ENCODE data around the gene PHTF1.

DNA sequence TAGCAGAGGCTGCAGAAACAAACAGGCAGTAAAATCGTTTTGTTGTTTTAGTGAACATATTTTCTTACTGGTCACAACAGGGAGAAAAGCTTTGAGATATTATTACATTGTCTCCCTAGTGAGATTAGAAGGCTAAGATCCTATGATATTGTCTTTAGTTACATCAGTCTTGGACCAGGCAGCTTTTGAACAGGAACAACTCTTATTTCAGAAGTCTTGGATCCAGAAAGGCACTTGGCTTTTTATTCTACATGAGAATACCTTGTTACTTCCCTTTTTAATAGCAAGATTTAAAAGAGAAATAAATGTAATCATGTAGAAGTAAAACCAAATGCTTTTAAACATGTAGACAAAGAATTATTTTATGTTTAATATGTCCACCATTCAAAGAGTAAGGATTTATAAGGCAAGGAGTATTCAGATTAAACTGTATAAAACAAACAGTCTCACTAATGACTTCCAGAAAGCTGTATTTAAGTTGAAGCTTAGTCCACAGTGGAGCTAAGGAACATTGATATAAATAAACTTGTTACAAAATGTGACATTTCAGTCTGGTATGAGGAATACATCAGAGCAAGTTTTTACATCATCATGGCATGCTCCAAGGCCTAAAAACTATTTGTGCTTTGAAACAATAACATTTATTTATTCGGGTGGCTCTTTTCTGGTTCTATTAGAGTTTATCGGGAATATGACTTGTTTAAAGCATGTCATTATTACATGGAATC, 72.2 kb downstream of the PHTF1 start:
- TF ChIP-seq, protein P1, sequence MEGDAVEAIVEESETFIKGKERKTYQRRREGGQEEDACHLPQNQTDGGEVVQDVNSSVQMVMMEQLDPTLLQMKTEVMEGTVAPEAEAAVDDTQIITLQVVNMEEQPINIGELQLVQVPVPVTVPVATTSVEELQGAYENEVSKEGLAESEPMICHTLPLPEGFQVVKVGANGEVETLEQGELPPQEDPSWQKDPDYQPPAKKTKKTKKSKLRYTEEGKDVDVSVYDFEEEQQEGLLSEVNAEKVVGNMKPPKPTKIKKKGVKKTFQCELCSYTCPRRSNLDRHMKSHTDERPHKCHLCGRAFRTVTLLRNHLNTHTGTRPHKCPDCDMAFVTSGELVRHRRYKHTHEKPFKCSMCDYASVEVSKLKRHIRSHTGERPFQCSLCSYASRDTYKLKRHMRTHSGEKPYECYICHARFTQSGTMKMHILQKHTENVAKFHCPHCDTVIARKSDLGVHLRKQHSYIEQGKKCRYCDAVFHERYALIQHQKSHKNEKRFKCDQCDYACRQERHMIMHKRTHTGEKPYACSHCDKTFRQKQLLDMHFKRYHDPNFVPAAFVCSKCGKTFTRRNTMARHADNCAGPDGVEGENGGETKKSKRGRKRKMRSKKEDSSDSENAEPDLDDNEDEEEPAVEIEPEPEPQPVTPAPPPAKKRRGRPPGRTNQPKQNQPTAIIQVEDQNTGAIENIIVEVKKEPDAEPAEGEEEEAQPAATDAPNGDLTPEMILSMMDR (IDR thresholded peaks at IDR 0.05) = no peak
- no peak for TF ChIP-seq POLR2A (IDR thresholded peaks at IDR 0.05)
- no peak for TF ChIP-seq EP300 (IDR thresholded peaks at IDR 0.05)
